Fibroblast of lung (primary cell): ENCODE data around the gene DNPEP. TPM values are rescaled to one million over a fixed set of nuclear protein-coding genes. Genes with fewer than 3 reads are reported as not detected.

Experiments used
- DNase-seq, 2 donors: peaks; one replicate each; pipeline versions ENCODE4 v3.0.0 to v3.0.0-alpha.2; 2010; ENCODE audit warnings: low read depth in 2 of 2
- H2AFZ ChIP-seq: 2 replicates; pipeline ENCODE4 v1.5.1; 2012; ENCODE audit warnings: low read length, control low read depth, inconsistent platforms
- H3K27ac ChIP-seq: 2 replicates; pipeline ENCODE4 v1.5.1; 2011; ENCODE audit warnings: low read length, control low read depth; ENCODE audit not compliant: insufficient read depth
- H3K27me3 ChIP-seq: 2 replicates; pipeline ENCODE4 v1.5.1; 2011; ENCODE audit warnings: mild to moderate bottlenecking, low read length; ENCODE audit not compliant: control insufficient read depth, insufficient read depth
- H3K36me3 ChIP-seq: 2 replicates; pipeline ENCODE4 v1.5.1; 2011; ENCODE audit warnings: low read length; ENCODE audit not compliant: control insufficient read depth, insufficient read depth
- H3K4me1 ChIP-seq: 2 replicates; pipeline ENCODE4 v1.5.1; 2011; ENCODE audit warnings: low read length; ENCODE audit not compliant: control insufficient read depth, insufficient read depth; ENCODE audit errors: extremely low read depth
- H3K4me2 ChIP-seq: 2 replicates; pipeline ENCODE4 v1.5.1; 2011; ENCODE audit warnings: low read length, control low read depth; ENCODE audit not compliant: insufficient read depth; ENCODE audit errors: extremely low read depth
- H3K4me3 ChIP-seq, 4 experiments: fragments of 200-600 bp in 1 of 4; sonication (generic) in 1 of 4; replicated peaks in 1 of 4; 2 replicates each; pipeline ENCODE4 v1.5.1; 2011 to 2016; ENCODE audit warnings: low read length in 4 of 4, low read depth in 3 of 4, mild to moderate bottlenecking in 3 of 4, control low read depth in 2 of 4, inconsistent platforms in 1 of 4, mixed read lengths in 1 of 4; ENCODE audit not compliant: insufficient read depth in 1 of 4; ENCODE audit errors: control extremely low read depth in 1 of 4
- H3K79me2 ChIP-seq: 2 replicates; pipeline ENCODE4 v1.5.1; 2012; ENCODE audit warnings: mild to moderate bottlenecking, low read length, inconsistent platforms; ENCODE audit not compliant: control insufficient read depth, insufficient read depth
- H3K9ac ChIP-seq: 2 replicates; pipeline ENCODE4 v1.5.1; 2011; ENCODE audit warnings: mild to moderate bottlenecking, low read length, control low read depth; ENCODE audit not compliant: insufficient read depth
- H3K9me3 ChIP-seq: 2 replicates; pipeline ENCODE4 v1.5.1; 2012; ENCODE audit warnings: low read depth, low read length; ENCODE audit not compliant: control insufficient read depth, insufficient read depth
- H4K20me1 ChIP-seq: 2 replicates; pipeline ENCODE4 v1.5.1; 2011; ENCODE audit warnings: low read length; ENCODE audit not compliant: control insufficient read depth, insufficient read depth; ENCODE audit errors: extremely low read depth
- EZH2 ChIP-seq: IDR thresholded peaks from 2 replicates; pipeline ENCODE4 v1.5.1; 2012; ENCODE audit warnings: low read length, control low read depth, mild to moderate bottlenecking; ENCODE audit errors: missing control alignments
- polyA plus RNA-seq, 2 donors: library from polyadenylated mRNA; depleted of rRNA in 1 of 2; stranded (reverse) in 1 of 2; unstranded in 1 of 2; fragments of >200 nt; gene quantifications; 2 replicates each; pipeline ENCODE4 v1.2.1, GENCODE V29; 2011 to 2012; ENCODE audit warnings: missing spikeins in 1 of 2
- total RNA-seq: library from RNA; depleted of rRNA; stranded (reverse); fragments of >200 nt; gene quantifications from 2 replicates; pipeline ENCODE4 v1.2.1, GENCODE V29; 2014
- TF ChIP-seq, protein P1 (sequence below), 2 donors: IDR thresholded peaks in 1 of 2; conservative IDR thresholded peaks in 1 of 2; 1 replicate in 1 of 2; 2 replicates in 1 of 2; pipeline ENCODE4 v1.5.1; 2011 to 2012; ENCODE audit warnings: low read length in 2 of 2, control low read depth in 1 of 2, inconsistent platforms in 1 of 2, low read depth in 1 of 2, mild to moderate bottlenecking in 1 of 2

Gene DNPEP
- total and polyA plus RNA-seq, 2 donors (not counting 1 experiment from before 2014, with no cell fraction given) = 38.2 to 72.5 TPM

DNA sequence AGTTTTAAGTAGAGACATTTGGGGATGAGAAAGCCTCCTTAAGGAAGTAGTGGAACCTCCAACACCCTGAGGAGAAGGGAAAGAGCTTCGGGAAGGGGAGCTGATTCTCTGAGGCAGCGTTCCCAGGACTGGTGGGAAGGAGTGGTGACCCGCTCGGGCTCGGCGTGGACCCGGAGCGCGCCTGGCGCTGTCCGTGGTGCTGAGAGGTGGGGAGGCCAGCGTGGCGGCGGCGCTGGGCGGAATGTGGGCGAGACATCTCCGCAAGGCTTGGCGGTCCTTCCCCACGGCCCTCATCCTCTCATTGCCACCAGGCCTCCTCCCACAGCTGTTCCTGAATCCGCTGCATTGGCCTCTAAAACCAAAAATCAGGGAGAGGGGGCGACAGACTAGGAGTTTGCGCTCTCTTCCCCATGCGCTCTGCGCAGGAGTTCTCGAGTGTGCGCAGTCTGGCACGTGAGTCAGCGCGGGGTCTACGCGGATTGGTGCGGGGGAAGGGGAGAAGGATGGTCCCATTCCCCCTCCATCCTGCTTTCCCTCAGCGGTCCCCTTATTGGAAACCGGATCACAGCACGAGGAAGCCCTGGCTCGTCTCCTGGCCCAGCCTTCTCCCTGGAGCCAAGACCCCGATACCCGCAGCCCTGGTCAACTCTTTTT, 56.0 kb downstream of the DNPEP start:
- H3K36me3 ChIP-seq = no peaks in the 10 kb centered on the region
- no peaks in the 10 kb centered on the region for H3K79me2 ChIP-seq
- H4K20me1 ChIP-seq = no peaks in the 10 kb centered on the region
- peak; percentile 10 for TF ChIP-seq EZH2
- TF ChIP-seq, protein P1, sequence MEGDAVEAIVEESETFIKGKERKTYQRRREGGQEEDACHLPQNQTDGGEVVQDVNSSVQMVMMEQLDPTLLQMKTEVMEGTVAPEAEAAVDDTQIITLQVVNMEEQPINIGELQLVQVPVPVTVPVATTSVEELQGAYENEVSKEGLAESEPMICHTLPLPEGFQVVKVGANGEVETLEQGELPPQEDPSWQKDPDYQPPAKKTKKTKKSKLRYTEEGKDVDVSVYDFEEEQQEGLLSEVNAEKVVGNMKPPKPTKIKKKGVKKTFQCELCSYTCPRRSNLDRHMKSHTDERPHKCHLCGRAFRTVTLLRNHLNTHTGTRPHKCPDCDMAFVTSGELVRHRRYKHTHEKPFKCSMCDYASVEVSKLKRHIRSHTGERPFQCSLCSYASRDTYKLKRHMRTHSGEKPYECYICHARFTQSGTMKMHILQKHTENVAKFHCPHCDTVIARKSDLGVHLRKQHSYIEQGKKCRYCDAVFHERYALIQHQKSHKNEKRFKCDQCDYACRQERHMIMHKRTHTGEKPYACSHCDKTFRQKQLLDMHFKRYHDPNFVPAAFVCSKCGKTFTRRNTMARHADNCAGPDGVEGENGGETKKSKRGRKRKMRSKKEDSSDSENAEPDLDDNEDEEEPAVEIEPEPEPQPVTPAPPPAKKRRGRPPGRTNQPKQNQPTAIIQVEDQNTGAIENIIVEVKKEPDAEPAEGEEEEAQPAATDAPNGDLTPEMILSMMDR (conservative IDR thresholded peaks at IDR 0.05 in 1 of 2, IDR thresholded peaks at IDR 0.05 in 1 of 2; ENCODE audit: low read depth in 1 of 2, low read length in 2 of 2) = no peak
- no peak overlapping the region for H3K9ac ChIP-seq
- peaks cover 27% of the 10 kb centered on the region for H3K27me3 ChIP-seq
- no peak overlapping the region for H2AFZ ChIP-seq
- peak; percentile 26 to 29 for DNase-seq
- H3K9me3 ChIP-seq = no peaks in the 10 kb centered on the region
- H3K4me3 ChIP-seq = no peak overlapping the region
- no peak overlapping the region for H3K27ac ChIP-seq
- no peaks in the 10 kb centered on the region for H3K4me1 ChIP-seq
- no peak overlapping the region for H3K4me2 ChIP-seq

DNA sequence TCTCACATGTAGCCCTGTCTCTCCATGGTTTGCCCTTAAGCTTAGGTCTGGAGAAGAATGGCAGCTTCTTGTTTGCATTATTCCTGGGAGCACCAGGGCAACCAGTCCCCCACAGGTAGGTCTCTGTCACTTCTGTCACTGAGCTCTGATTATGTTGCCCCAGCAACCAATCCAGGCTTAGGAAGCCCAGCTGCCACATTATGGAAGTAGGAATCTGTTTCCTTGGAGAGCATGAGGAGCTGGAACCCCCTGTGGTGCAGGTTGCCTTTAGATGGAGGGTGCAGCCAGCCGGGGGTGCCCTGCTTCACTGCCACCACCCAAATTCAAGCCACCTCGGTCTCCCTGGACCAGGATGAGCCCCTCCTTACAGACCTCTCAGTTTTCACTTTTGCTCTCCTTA, 60.0 kb downstream of the DNPEP start:
- Histone ChIP-seq H3K27me3 (peaks cover 21% of the 10 kb centered on the region), H3K27ac (no peak overlapping the region), H3K9me3 (no peaks in the 10 kb centered on the region), H3K79me2 (no peaks in the 10 kb centered on the region), H3K4me2 (no peak overlapping the region), H2AFZ (no peak overlapping the region), H4K20me1 (no peaks in the 10 kb centered on the region), H3K4me3 (no peak overlapping the region), H3K9ac (no peak overlapping the region), H3K4me1 (no peaks in the 10 kb centered on the region), H3K36me3 (no peaks in the 10 kb centered on the region)
- DNase-seq = no peak
- no peak for TF ChIP-seq EZH2
- TF ChIP-seq, protein P1 (conservative IDR thresholded peaks at IDR 0.05 in 1 of 2, IDR thresholded peaks at IDR 0.05 in 1 of 2; ENCODE audit: low read depth in 1 of 2, low read length in 2 of 2) = no peak

DNA sequence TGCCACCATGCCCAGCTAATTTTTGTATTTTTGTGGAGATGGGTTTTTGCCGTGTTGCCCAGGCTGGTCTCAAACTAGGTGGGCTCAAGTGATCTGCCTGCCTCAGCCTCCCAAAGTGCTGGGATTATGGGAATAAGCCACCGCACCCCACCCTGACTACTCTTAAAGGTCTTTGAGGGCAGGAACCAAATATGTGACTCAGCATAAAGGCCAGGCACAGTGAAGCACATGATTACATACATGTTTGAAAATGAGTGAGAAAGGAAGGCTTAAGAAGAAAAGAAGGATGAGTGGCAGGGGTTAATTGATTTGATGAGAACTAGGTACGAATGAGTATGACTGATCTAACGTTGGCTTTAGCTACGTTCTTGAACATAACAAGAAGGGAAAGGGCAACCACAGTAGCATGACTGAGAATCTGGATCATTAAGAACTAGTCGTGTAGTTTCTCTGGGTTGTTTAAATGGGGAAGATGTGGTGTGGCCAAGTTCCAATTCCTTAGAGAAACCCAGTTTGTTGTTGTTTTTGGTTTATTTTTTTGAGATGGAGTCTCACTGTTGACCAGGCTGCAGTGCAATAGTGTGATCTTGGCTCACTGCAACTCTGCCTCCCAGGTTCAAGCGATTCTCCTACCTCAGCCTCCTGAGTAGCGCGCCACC, 61.9 kb downstream of the DNPEP start:
- H3K4me2 ChIP-seq = no peak overlapping the region
- H3K9ac ChIP-seq = no peak overlapping the region
- H3K27me3 ChIP-seq = peaks cover 5% of the 10 kb centered on the region
- DNase-seq = no peak
- no peak for TF ChIP-seq EZH2
- TF ChIP-seq, protein P1 (conservative IDR thresholded peaks at IDR 0.05 in 1 of 2, IDR thresholded peaks at IDR 0.05 in 1 of 2; ENCODE audit: low read depth in 1 of 2, low read length in 2 of 2) = no peak
- H3K4me1 ChIP-seq = no peaks in the 10 kb centered on the region
- no peaks in the 10 kb centered on the region for H3K9me3 ChIP-seq
- no peaks in the 10 kb centered on the region for H4K20me1 ChIP-seq
- H2AFZ ChIP-seq = no peak overlapping the region
- H3K27ac ChIP-seq = no peak overlapping the region
- no peaks in the 10 kb centered on the region for H3K79me2 ChIP-seq
- H3K36me3 ChIP-seq = no peaks in the 10 kb centered on the region
- no peak overlapping the region for H3K4me3 ChIP-seq
